ENCODE results near the gene EWSR1. TPM values are rescaled to one million over a fixed set of nuclear protein-coding genes. Genes with fewer than 3 reads are reported as not detected.

EWSR1 gene
- total RNA-seq, 3 donors from 2014 or later (not counting 1 experiment from before 2014, with no cell fraction given): 366 to 387 (median 382) TPM

DNA sequence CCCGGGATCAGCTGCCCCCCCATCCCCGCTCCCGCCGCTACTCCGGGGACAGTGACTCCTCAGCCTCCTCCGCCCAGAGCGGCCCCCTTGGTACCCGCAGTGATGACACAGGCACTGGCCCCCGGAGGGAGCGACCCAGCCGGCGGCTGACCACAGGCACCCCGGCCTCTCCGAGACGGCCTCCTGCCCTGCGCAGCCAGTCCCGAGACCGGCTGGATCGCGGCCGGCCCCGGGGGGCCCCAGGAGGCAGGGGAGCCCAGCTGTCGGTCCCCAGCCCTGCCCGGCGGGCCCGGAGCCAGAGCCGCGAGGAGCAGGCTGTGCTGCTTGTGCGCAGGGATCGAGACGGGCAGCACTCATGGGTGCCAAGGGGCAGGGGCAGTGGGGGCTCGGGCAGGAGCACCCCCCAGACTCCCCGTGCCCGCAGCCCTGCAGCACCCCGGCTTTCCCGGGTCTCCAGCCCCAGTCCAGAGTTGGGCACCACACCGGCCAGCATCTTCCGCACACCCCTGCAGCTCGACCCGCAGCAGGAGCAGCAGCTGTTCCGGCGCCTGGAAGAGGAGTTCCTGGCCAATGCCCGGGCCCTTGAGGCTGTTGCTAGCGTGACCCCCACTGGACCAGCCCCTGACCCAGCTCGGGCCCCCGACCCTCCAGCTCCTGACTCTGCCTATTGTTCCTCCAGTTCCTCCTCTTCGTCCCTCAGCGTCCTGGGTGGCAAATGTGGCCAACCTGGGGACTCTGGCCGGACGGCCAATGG, 43.6 kb downstream of the EWSR1 start:
- intact Hi-C loops (cut with micrococcal nuclease): no loop called here
- Mint-ChIP-seq H3K27me3 (ENCODE audit: low read depth in 2 of 2) (peaks cover 29 to 41% of the 10 kb centered on the region in 2 donors), H3K4me1 (peaks cover 9 to 24% of the 10 kb centered on the region in 2 donors), H3K4me3 (no peak overlapping the region), H3K36me3 (no peaks in the 10 kb centered on the region), H3K9me3 (no peaks in the 10 kb centered on the region), H3K27ac (no peak overlapping the region)
- 82% methylated on average over 50 of the region's 50 CpGs for WGBS (ENCODE audit: insufficient coverage)
- DNase-seq: no peak
- no peak for ATAC-seq
- H3K27me3 ChIP-seq (ENCODE audit: control insufficient read depth, insufficient read depth, low read length): peaks cover 27% of the 10 kb centered on the region
- H3K9me3 ChIP-seq (ENCODE audit: control insufficient read depth, insufficient read depth, low read length): no peaks in the 10 kb centered on the region
- H3K27ac ChIP-seq (ENCODE audit: low read length): no peak overlapping the region
- no peak overlapping the region for H3K4me3 ChIP-seq (ENCODE audit: low read length)
- H3K36me3 ChIP-seq (ENCODE audit: control insufficient read depth, insufficient read depth, low read length): no peaks in the 10 kb centered on the region
- no peak for TF ChIP-seq CTCF (IDR thresholded peaks at IDR 0.05)
- H3K4me1 ChIP-seq (ENCODE audit: control insufficient read depth, insufficient read depth, low read length): peaks cover 38% of the 10 kb centered on the region

DNA sequence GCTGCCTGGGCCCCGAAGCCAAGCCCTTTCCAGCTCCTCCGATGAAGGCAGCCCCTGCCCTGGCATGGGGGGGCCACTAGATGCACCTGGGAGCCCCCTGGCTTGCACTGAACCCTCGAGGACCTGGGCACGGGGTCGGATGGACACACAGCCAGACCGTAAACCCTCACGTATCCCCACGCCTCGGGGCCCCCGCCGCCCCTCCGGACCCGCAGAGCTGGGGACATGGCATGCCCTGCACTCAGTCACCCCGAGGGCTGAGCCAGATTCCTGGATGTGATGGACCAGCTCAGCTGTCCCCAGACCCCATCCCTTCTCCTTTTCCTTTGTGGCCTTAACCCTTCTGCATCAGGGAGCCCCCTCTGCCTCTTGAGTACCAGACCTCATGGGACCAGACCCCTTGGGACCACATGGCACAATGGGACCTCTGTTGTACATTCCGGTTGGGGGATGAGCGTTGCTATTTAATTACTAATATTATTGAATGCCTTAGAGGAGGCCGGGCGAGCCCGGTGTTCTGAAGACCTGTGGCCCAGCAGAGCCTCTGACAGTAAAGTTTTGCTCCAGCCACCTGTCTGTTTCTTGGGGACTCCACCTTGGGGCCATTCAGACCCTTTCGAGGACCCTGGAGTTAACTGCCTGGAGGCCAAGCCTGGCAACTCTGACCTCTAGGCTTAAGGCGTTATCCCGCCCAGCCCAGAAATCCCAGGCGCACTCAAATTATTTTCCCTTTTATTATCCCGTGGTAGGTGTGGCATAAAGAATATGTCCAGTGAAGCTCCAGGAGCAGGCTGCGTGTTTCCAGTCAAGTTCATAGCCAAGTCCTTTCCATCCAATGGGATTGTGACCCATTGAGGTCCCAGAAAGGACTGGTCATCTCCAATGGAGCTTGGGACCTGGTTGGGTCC, 44.4 kb downstream of the EWSR1 start:
- TF ChIP-seq CTCF (IDR thresholded peaks at IDR 0.05): no peak
- intact Hi-C loops (cut with micrococcal nuclease): no loop called here
- no peaks in the 10 kb centered on the region for H3K36me3 ChIP-seq (ENCODE audit: control insufficient read depth, insufficient read depth, low read length)
- peaks cover 9 to 20% of the 10 kb centered on the region in 2 donors for H3K4me1 Mint-ChIP-seq
- 92% methylated on average over 25 of the region's 25 CpGs for WGBS (ENCODE audit: insufficient coverage)
- H3K27ac Mint-ChIP-seq: no peak overlapping the region
- no peaks in the 10 kb centered on the region for H3K9me3 ChIP-seq (ENCODE audit: control insufficient read depth, insufficient read depth, low read length)
- H3K27me3 Mint-ChIP-seq (ENCODE audit: low read depth in 2 of 2): peaks cover 36 to 42% of the 10 kb centered on the region in 2 donors
- peaks cover 37% of the 10 kb centered on the region for H3K4me1 ChIP-seq (ENCODE audit: control insufficient read depth, insufficient read depth, low read length)
- H3K36me3 Mint-ChIP-seq: no peaks in the 10 kb centered on the region
- H3K27ac ChIP-seq (ENCODE audit: low read length): no peak overlapping the region
- DNase-seq (no peak), ATAC-seq (no peak)
- H3K4me3 ChIP-seq (ENCODE audit: low read length): no peak overlapping the region
- H3K9me3 Mint-ChIP-seq: no peaks in the 10 kb centered on the region
- H3K27me3 ChIP-seq (ENCODE audit: control insufficient read depth, insufficient read depth, low read length): peaks cover 26% of the 10 kb centered on the region
- H3K4me3 Mint-ChIP-seq: no peak overlapping the region

DNA sequence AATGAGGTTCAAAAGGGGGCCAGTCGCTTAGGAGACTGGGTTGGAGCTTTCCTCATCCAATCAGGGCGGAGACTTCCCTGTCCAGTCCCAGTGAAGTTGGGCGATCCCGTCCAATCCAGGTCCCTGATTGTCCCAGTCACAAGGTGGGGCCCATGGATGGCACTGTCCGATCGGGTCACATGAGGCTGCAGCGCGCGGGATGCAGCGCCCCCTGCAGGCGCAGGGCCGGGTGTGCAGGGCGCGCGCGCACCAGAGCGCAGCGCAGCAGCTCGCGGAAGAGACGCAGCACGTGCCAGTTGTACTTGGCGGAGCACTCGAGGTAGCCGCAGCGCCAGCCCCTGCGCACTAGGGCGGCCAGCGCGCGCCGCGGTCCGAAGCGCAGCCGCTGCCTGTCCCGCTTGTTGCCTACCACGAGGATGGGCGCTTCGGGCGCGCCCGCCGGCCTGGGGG, 45.1 kb downstream of the EWSR1 start:
- WGBS (ENCODE audit: insufficient coverage): 18% methylated on average over 44 of the region's 44 CpGs
- no peaks in the 10 kb centered on the region for H3K9me3 Mint-ChIP-seq
- Histone ChIP-seq H3K9me3 (ENCODE audit: control insufficient read depth, insufficient read depth, low read length) (no peaks in the 10 kb centered on the region), H3K27me3 (ENCODE audit: control insufficient read depth, insufficient read depth, low read length) (peaks cover 26% of the 10 kb centered on the region), H3K4me1 (ENCODE audit: control insufficient read depth, insufficient read depth, low read length) (peaks cover 37% of the 10 kb centered on the region), H3K27ac (ENCODE audit: low read length) (no peak overlapping the region), H3K4me3 (ENCODE audit: low read length) (no peak overlapping the region), H3K36me3 (ENCODE audit: control insufficient read depth, insufficient read depth, low read length) (no peaks in the 10 kb centered on the region)
- peak in 2 of 3 donors; percentile 36 to 45 for ATAC-seq
- no peaks in the 10 kb centered on the region for H3K36me3 Mint-ChIP-seq
- H3K4me1 Mint-ChIP-seq: peaks cover 9 to 18% of the 10 kb centered on the region in 2 donors
- intact Hi-C loops (cut with micrococcal nuclease): no loop called here
- peak; percentile 30 for TF ChIP-seq CTCF (IDR thresholded peaks at IDR 0.05)
- H3K27me3 Mint-ChIP-seq (ENCODE audit: low read depth in 2 of 2): peaks cover 36 to 40% of the 10 kb centered on the region in 2 donors
- H3K4me3 Mint-ChIP-seq: no peak overlapping the region
- DNase-seq: peak in 1 of 2 donors; percentile 49
- no peak overlapping the region for H3K27ac Mint-ChIP-seq

All from natural killer cell (primary cell).